NCI-H82 treated with DMSO at 0.1 percent for 48 hours (cell line): Measurements from ENCODE around the gene MPHOSPH9.

Source experiments
- DNase-seq: peaks from one replicate; lab custom pipeline; 2025; ENCODE audit not compliant: unreplicated experiment; lab: John Stamatoyannopoulos, UW

The MPHOSPH9 gene

DNA sequence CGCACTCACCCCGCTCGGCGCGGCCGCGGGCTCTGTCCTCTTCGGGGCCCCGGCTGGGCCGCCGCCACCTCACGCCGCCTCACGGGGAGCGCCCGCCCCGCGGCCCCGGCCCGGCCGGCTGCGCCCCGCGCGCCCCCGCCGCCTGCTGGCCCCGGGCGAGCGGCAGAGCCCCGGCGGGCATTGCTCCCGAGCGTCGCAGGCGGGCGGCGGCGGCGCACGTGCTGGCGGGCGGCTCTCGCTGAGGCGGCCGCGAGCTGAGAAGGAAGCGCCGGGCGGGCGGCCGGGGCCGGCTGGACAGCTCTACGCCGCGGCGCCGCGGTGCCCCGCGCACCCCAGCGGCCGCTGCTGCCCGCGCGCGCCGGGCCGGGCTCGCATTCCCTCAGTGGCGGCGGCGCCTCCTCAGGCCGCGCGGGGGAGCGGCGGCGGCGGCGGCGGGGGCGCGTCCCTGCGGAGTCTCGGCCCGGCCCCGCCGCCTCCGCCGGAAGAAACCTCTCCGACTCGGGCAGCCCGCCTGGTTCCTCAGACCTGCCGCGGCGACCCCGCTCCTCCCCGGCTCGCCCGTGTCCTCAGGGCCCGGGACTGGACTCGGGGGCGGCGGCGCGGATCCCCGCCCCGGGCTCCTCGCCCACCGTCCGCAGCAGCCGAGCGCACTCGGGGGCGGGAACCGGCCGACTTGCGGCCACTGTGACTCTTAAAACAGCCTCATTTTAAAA, 82.0 kb downstream of the MPHOSPH9 start, which contains the start of gene PITPNM2:
Gene PITPNM2, minus strand, starts transcription at position 347 of the 713 bp plus-strand sequence. CDS start 116,500 bp downstream, outside the sequence.
- DNase-seq, result no peak

DNA sequence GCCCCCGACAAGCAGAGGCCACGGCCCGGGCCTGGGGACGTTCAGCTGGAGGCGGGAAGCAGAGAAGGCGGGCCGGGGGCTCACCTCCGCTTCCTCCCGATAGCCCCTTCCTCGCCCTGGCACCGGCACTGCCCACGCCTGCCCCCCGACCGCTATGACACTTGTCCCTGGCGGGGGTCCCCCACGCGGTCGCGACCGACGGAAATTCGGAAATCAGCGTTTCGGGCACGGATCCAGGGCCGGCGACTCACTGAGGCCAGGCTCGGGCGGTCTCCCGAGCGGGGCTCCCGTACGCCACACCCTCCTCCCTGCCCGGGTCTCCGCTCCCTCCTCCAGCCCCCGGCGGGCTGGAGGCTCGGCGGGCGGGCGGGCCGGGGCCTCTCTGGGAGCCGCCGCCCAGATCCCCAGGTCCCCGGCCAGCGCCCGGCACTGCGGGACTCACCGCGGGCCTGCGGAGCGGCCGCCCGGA, 82.6 kb downstream of the MPHOSPH9 start:
- DNase-seq, result no peak

DNA sequence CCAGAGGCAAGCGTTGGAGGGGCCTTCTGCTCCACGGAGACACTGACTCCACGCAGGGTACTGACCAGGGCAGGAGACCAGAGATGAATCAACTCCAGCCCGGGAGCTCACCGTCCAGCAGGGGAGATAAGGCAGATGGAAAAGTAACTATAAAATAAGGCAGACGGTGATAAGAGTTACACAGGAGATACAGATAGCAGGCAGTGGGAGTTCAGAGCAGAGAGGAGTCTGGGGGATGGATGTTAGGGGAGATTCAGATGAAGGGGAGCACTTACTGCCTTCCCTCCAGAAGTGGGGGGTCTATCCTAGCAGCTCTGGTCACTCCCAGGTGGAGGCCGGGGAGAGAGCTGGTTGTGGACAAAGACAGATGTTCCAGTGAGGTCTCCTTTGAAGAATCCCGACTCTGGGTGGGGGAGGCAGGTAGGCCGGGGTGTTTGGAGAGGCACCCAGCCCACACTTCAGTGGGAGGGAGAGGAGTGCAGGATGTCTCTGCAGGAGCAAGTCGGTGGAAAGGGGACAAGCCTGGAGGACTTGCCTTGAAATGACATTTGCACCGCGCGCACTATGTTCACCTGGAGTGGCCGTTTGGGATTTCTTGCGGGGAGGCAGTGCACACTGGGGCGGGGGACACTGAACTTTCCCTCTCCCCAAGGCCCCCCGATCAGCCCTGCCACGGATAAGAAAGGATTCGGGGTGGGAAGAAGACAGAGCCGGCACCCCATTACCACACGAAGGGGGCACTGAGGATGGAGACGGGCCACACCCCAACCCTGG, 83.3 kb downstream of the MPHOSPH9 start:
- DNase-seq, result no peak

DNA sequence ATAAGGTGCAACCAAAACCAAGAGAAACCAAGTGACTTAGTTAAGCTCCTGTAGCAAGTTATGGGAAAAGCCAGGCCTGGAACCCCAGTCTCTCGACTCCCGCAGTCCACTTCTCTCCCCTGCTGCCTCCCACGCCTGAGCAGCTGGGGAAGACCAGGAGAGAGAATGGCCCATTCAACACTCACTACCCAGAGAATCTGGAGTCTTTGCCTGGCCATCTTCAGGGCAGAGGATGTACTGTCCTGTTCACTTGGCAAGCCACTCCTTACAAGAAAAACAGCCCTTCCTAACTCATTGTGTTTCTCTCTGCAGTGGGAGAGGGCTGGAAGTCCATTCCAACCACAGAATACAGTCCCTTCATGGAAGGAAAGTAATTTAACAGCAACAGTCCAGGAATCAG, 83.9 kb downstream of the MPHOSPH9 start:
- DNase-seq, result no peak

DNA sequence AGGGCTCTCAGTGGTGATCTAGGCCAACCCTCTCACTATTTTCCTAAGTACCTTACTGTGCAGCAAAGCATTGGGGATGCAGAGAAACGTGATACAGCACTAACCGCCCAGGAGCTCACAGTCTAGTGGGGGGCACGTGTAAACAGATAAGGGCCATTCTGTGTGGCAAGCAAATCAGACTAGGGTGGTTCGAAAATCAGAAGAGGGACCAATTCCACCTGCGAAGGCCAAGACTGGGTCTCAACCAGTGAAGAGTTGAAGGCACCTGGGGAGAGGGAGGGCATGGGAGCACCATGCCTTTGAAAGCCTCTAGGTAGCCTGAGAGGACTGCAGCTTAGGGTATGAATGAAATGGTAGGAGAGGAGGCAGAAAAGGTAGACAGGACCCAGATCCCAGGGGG, 84.3 kb downstream of the MPHOSPH9 start:
- no peak for DNase-seq

DNA sequence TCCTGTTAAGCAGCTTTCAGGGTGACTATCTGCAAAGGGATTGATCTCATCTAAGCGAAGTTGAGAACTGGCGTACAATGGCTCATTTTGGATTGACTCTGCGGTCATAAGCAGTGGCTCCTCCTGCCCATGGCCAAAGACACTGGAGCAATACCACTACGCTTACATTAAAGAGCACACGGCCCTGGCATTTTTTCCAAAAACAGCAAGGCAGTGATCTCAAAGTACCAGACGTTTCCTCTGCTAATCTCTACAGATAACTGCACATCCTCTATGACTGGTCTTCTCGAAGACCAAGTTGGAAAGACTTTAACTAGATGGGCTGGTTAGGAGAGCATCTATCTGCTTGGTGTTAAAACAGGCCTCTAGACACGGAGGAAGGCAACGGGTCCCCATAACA, 84.7 kb downstream of the MPHOSPH9 start:
- peak; percentile 31 for DNase-seq

DNA sequence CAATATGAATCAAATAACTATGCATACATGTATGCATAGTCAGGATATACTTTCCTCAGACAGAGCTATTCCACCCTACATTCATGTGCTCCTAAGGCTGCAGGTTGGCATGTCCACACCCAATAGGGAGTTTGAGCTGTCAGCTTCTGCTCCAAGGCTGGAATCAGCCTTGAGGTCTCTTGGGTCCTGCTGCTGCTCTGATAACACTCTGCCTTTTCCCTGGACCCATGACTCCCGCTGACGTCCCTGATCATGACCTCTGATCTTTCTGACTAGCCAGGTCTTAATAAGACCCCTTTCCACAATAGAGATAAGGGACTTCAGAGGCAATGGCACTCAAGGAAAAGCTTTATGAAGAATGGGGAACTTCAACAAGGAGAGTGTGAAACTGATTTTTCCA, 87.7 kb downstream of the MPHOSPH9 start:
- DNase-seq, result no peak

DNA sequence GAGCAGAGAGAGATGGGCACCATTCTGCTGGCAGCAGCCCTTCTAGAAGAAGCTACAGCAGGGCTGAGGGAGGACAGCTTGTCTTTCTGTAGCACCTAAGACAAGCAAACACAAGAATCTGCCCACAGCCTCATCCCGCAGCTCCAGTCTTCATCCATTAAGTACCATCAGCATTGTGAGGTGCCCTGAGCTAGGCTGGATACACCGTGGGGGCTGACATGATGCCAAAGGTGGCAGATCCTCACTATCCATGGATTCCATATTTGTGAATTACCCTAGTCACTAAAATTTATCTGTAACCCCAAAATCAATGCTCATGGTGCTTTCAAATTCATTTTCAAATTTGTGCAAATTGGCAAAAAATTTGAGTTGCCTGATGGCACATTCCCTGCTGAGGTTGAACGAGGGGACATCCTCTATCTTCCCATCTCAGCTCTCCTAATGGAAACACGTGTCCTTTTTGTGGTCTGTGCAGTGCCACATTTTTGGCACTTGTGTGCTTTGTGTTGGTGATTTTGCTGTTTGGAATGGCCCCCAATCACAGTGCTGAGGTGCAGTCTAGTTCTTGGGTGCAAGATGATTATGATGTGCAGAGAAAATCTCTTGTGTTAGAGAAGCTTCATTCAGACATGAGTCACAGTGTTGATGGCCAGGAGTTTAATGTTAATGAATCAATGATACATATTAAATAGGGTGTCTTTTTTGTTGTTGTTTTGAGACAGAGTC, 89.0 kb downstream of the MPHOSPH9 start:
- no peak for DNase-seq

DNA sequence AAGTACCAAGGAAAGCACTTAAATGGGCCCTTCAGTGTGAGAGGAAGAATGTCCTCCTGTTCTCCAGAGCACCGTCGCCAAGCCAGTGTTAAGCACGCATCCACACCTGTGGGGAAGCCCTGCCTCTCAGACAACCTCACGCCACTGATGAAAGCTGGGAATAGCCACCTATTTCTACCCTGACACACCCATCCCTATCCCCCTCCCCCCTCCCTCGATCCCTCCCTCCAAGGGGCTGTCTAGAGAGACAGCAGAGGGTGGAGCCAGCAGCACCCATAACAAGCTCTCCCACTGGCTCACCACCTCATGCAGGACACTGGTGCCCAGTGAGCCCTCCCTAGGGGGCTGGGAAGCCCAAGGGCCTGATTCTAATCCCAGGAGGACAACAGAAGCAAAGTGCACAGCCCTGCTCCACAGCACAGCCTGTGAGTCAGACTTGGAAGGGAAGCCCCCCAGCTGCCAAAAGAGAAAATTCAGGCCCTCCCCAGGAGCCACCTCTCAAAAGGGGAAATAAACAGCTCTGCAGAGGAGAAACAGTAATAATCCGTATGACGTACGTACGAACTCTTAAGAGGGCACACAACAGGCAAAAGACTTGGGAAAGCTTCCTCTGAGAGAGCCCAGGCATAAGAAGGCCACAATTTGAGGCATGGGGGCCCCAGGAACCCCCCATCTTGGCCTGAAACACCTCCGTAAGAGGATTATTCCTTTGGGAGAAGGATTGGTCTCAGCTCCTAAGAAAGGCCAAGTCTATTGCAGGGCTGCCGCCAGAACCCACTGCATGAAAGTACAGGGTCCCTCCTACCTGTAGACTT, 89.8 kb downstream of the MPHOSPH9 start:
- DNase-seq, result peak; percentile 79

DNA sequence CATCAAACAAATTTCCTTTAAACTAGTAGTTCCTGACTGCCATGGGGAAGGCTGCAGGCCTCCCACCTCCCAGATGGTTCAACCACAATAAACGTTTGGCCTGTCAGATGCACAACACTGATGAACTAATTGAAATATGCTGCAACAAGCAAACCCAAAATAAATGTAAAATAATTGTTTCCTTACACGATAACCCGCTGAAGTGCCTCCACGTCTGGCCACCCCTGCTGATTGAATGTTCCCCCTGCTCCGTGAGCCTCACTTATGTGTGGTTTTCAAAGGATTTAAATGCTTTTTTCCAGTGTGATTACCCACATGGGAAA, 90.5 kb downstream of the MPHOSPH9 start:
- no peak for DNase-seq

DNA sequence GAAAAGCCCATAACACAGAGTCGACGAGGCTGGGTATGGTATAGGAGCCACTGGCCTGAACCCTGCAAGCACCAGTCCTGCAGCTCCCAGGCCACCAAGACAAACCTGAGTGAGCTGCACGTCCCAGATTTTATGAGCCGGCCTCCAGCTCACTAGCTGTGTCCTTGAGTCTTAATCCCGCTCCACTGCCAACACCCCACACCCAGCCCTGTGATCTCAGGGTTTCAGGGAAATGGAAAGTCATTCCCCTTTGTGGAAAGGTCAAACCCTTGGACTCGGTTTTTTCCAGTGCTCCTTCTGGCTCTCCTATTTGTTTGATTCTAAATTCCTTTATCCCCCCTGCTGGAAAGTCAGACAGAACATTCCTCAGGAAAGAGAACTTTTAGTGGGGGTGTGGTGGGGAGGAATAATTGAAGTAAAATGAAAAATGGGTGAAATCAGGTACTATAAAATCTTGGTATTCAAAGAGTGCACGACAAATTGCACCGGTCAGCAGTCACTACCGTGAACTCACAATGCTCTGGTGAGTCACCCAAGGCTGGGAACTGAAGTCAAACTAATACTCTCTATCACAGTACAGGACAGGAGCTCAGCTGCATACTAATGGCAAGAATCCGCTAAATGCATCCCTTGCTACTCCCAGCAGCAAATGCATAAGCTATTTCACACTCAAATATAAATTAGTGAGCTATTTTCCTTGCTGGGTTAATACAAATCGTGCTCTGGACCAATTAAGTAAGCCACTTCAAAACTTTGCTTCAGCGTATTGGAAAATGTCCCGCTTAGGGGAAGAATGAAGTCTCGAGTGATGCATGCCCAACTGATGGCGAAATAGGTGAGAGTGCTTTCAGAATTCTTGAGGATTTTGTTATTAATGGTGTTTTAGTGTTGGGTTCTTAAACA, 91.1 kb downstream of the MPHOSPH9 start:
- peak; percentile 43 for DNase-seq

DNA sequence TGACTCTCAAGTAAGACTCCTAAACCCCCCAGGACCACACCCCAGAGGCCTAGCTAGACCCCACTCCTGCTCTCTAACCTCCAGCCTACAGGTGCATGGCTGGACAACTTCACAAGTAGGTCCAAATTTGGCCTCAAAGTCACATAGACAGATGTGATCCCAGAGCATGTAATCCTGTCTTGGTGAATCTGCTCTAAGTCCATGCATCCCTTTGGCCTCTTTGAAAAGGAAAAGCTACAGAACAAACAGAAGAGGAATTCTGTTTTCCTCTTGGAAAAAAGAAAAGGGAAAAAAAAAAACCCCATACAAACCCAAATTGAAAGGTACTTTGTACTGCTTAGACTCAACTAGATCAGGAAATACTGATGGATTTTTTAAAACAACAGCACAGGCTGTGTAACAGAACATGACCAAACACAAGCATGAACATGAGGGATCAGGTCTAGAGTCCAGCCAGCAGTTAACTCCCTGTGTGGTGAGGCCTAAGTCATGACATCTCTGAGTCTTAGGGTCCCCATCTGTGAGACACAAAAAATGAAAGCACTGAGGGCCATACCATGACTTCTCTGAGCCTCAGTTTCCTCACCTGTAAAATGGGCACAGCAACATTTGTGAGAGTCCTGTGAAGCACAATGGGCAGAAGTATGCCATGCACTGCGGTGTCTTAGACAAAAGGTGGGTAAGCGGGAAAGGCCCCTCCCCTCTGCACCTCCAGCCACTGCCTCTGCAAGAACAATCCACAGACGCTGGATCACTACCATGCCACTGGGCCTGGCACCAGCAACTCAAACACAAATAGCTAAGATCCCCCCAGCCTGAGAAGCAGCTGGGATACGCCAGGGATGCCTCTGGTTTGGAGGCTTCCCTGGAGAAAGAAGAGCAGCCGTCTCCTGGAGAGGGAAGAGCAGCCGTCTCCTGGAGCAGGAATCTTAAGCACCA, 92.0 kb downstream of the MPHOSPH9 start:
- DNase-seq, result no peak

DNA sequence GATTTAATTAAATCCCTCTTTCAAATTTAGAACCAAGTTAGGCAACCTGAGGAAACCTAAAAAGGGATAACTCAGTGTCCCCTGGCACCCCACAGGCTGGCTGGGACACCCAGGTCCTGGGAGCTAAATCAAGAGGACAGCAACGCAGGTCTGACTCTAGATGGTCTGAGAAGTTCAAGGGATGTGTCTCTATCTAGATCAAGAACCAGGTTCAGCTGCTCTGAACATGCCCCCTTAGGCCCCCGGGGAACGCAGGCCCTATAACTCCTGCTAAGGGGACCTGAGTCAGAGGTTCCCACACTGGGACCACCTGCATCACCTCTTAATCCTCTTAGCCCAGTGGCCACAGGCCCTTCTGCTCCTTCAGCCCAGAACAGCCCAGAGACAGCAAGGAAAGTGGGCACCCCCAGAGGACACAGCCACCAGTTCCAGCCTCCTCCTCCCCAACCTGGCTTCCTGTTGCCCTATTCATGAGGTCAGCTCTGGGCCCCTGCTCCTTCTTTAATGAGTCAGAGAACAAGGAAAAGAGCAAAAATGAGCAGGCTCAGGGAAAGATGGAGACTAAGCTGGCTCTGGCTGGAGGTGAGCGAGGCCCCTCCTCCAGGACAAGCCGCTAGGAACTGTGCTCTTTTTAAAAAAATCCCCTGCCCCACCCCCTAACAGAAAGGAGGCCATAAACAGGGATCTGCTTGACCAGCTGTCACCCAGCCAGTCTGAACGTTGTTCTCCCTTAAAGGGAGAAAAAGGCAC, 92.8 kb downstream of the MPHOSPH9 start:
- DNase-seq, result peak; percentile 86

DNA sequence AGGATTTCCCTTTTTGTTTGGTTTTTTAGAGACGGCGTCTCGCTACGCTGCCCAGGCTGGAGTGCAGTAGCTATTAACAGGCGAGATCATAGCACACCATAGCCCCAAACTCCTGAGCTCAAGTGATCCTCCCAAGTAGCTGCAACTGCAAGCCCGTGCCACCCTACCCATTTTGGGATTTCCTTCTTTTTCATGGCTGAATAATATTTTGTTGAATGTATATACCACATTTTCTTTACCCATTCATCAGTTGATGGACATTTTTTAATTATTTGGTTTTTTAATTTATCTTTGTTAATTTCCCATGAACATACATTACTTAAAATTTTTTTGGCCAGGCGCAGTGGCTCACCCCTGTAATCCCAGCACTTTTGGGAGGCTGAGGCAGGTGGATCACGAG, 97.3 kb downstream of the MPHOSPH9 start:
- no peak for DNase-seq

DNA sequence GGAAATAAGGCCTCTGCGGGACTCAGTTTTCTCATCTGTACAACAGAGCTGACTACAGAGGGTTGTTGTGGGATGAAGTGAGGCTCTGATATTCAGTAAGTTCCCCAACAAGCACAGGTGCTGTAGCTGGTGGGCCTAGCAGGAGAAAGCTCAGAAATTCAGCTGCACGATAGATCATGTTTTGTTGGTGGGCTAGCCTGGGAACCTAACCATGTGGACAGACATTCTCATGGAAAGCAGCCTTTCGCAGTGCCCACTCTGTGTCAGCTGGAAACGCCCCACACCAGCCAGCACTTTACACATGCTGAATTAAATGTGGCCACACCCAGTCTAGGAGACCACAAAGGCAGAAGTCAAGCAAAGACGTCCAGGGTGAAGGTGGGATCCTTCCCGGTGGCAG, 98.1 kb downstream of the MPHOSPH9 start:
- no peak for DNase-seq

DNA sequence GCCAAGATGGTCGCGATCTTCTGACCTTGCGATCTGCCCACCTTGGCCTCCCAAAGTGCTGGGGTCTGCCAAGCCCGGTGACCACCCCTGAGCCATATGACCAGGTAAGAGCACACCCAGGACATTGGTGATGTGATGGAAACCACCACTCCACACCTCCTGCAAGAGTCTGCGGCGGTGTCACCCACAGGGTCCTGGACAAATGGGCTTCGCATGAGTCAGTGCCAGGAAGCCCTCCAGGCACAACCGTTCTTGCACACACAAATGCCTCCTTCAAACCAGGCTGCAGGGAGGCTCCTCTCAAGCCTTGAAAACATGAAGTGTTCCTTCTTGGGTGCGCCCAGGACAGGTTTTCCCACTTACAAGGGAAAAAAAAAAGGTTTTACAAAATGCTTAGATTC, 98.7 kb downstream of the MPHOSPH9 start:
- no peak for DNase-seq

DNA sequence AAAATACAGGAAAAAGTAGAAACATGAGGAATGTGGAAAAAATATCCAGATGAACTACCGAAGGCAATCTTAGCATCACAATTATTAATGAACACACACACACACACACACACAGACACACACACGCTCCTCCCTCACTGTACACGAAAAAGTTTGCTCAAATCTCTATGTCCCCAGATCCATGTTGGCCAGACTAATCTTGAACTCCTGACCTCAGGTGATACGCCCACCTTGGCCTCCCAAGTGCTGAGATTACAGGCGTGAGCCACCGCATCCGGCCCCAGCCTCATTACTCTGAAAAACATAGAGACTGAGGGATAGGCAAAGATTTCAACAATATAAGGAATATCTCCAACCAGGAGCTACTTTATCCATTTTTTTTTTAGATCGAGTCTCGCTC, 99.2 kb downstream of the MPHOSPH9 start:
- DNase-seq, result no peak

DNA sequence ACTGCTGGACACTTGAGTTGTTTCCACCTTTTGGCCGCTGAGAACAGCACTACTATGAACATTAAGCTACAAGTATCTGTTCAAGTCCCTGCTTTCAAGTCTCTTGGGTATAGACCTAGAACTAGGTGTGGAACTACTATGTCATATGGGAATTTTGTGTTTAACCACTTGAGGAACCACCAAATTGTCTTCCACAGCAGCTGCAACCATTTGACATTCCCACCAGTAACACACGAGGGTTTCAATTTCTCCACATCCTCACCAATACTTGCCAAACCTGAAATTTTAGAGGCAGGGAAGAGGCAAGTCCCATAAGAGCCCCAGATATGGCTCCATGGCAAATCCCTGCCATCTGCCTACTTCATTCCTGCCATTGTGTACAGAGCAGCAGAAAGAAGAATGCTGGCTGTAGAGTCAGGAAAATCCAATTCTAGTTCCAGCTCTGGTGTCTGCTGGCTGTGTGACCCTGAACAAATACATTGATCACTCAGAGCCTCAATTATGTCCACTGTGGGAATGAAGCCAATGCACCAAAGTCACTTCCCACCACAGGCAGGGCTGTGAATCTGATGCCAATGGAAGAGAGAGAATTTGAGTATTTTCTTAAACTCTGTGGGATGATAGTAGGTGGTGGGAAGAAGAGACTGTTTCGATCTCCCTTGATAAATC, 99.9 kb downstream of the MPHOSPH9 start:
- DNase-seq, result no peak
